K562 (cell line): ENCODE data around the gene GHDC. TPM values are rescaled to one million over a fixed set of nuclear protein-coding genes. Genes with fewer than 3 reads are reported as not detected.

ENCODE experiments used
- CAMTA2 ChIP-seq: fragments of 250-450 bp; sonication (Bioruptor Pico); conservative IDR thresholded peaks from 2 replicates; pipeline ENCODE4 v1.5.1; 2022
- DEAF1 ChIP-seq: fragments of 450-650 bp; formaldehyde crosslinking; IDR thresholded peaks from 2 replicates; pipeline ENCODE4 v1.4.0; 2020; ENCODE audit warnings: mild to moderate bottlenecking, moderate library complexity
- FUS ChIP-seq: fragments of 200-400 bp; formaldehyde crosslinking; optimal IDR thresholded peaks from 2 replicates; pipeline ENCODE3; 2017; ENCODE audit warnings: low read depth, low read length
- IRF9 ChIP-seq: fragments of 450-650 bp; IDR thresholded peaks from 2 replicates; pipeline ENCODE4 v1.6.1; 2016; ENCODE audit warnings: missing biosample characterization, missing genetic modification characterization
- KLF13 ChIP-seq: fragments of 450-650 bp; IDR thresholded peaks from 2 replicates; pipeline ENCODE4 v1.6.1; 2016; ENCODE audit warnings: missing genetic modification characterization, low read depth, mild to moderate bottlenecking, missing compliant biosample characterization, moderate library complexity, borderline replicate concordance
- PCBP2 ChIP-seq: fragments of 200-400 bp; formaldehyde crosslinking; IDR thresholded peaks from 2 replicates; pipeline ENCODE4 v1.6.1; 2018; ENCODE audit warnings: low read length, low read depth, mild to moderate bottlenecking, moderate library complexity; ENCODE audit not compliant: poor library complexity, severe bottlenecking
- POLR2A ChIP-seq: fragments of 450-650 bp; conservative IDR thresholded peaks from 2 replicates; pipeline ENCODE4 v1.6.1; 2016
- SUPT5H ChIP-seq: fragments of 450-650 bp; IDR thresholded peaks from 2 replicates; pipeline ENCODE4 v1.6.1; 2016
- TBL1XR1 ChIP-seq, 2 experiments: IDR thresholded peaks; 2 replicates each; pipeline ENCODE4 v1.6.1; 2012; ENCODE audit warnings: improper control_type of control experiment in 2 of 2, low read length in 2 of 2, mild to moderate bottlenecking in 1 of 2
- XRCC4 ChIP-seq: IDR thresholded peaks from one replicate; pipeline ENCODE4 v1.6.1; 2011; ENCODE audit not compliant: insufficient read depth, insufficient read length; ENCODE audit errors: extremely low read depth
- ZBTB1 ChIP-seq: sonication (generic); formaldehyde crosslinking; IDR thresholded peaks from 2 replicates; pipeline ENCODE4 v1.8.1; 2023; ENCODE audit warnings: missing genetic modification reagents, low read depth, mild to moderate bottlenecking, borderline replicate concordance
- ZNF398 ChIP-seq: fragments of 250-450 bp; sonication (Bioruptor Pico); IDR thresholded peaks from 2 replicates; pipeline ENCODE4 v1.8.0; 2021; ENCODE audit warnings: moderate library complexity, mild to moderate bottlenecking, inconsistent platforms
- polyA plus RNA-seq, 8 experiments: library from polyadenylated mRNA; depleted of rRNA in 4 of 8; stranded (reverse) in 5 of 8; unstranded in 3 of 8; fragments of >200 nt; fragmentation: Nextera tagmentation in 2 of 8; fragmentation: Illumina TruSeq in 1 of 8; extraction: Ambion mirVana in 2 of 8; extraction: Trizol in 1 of 8; gene quantifications; 2 replicates each; pipeline versions ENCODE4 v1.2.1 to v1.2.3, GENCODE V29; 2011 to 2014; ENCODE audit warnings: inconsistent platforms in 1 of 8, missing spikeins in 1 of 8
- total RNA-seq, 7 experiments: library from RNA; depleted of rRNA in 6 of 7; stranded (reverse); fragments of >200 nt in 6 of 7; fragmentation: Illumina TruSeq in 2 of 7; extraction: Trizol in 2 of 7; gene quantifications; 2 replicates each; pipeline versions ENCODE4 v1.2.1 to v1.2.3, GENCODE V29; 2011 to 2021; ENCODE audit warnings: low replicate concordance in 1 of 7
- TF ChIP-seq, protein P1 (sequence below): fragments of 250-450 bp; sonication (Bioruptor Pico); IDR thresholded peaks from 2 replicates; pipeline ENCODE4 v1.8.0; 2021; ENCODE audit warnings: moderate library complexity, mild to moderate bottlenecking, inconsistent platforms
- TF ChIP-seq, protein P2 (sequence below): IDR thresholded peaks from 3 replicates; pipeline ENCODE4 v1.6.1; 2011; ENCODE audit warnings: borderline replicate concordance, mild to moderate bottlenecking, moderate library complexity; ENCODE audit not compliant: insufficient read length; ENCODE audit errors: extremely low read depth

The GHDC gene
- total and polyA plus RNA-seq, 9 of the 15 experiments (the other 6 are each of a cell fraction or from before 2014, with no cell fraction given), result 0.65 to 23.2 (median 11.2) TPM

DNA sequence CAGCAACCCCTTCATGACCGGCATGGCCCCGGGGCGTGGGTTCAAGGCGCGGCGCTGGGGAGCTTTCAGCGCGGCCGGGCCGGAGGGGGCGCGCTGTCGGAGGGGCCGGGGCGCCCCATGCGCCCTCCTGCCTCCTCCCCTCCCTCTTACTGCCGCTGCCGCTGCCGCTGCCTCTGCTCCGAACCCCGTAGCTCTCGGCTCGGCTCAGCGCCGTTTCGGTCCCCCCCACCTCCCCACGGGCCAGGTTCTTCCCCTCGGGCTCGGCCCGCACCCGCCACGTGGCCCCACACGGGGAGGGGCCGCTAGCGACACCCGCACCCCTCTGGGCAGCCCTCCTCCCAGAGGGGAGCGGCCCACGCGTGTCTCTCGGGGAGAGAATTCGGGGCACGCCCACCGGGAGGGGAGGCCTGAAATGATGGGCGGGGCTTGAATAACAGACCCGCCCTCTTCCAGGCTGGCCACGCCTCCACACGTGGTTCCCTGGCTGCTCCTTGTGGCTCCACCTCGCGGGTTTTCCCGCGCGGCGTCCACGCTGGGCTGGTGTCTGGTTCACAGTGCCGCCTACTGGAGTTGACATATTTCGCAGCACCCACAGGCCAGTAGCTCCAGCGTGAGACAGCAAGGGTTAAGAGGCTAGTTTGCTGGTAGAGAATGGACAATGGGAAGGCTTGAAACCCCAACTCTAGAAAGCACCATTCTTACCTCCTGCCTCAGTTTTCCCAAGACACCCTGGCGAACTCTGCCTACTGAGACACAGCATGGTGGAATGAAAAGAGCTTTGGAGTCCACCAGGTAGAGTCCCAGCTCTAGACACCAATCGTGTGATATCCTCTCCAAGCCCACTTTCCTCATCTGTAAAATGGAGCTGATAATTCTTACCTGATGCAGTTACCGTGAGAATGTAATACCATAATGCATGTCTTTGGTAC lies 13.1 kb downstream of the GHDC start, which contains the start of gene KCNH4 (continued):
- TF ChIP-seq IRF9, result no peak
- TF ChIP-seq KLF13, result peak; percentile 96; the same call in 1 of the 2 replicates
- TF ChIP-seq CAMTA2, result no peak
- TF ChIP-seq ZBTB1, result no peak
- TF ChIP-seq, protein P1, sequence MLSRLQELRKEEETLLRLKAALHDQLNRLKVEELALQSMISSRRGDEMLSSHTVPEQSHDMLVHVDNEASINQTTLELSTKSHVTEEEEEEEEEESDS (CRISPR knock-in tag), result no peak
- TF ChIP-seq FUS, result no peak
- no peak for TF ChIP-seq ZNF398
- no peak for TF ChIP-seq PCBP2
- no peak for TF ChIP-seq XRCC4
- TF ChIP-seq, protein P2, sequence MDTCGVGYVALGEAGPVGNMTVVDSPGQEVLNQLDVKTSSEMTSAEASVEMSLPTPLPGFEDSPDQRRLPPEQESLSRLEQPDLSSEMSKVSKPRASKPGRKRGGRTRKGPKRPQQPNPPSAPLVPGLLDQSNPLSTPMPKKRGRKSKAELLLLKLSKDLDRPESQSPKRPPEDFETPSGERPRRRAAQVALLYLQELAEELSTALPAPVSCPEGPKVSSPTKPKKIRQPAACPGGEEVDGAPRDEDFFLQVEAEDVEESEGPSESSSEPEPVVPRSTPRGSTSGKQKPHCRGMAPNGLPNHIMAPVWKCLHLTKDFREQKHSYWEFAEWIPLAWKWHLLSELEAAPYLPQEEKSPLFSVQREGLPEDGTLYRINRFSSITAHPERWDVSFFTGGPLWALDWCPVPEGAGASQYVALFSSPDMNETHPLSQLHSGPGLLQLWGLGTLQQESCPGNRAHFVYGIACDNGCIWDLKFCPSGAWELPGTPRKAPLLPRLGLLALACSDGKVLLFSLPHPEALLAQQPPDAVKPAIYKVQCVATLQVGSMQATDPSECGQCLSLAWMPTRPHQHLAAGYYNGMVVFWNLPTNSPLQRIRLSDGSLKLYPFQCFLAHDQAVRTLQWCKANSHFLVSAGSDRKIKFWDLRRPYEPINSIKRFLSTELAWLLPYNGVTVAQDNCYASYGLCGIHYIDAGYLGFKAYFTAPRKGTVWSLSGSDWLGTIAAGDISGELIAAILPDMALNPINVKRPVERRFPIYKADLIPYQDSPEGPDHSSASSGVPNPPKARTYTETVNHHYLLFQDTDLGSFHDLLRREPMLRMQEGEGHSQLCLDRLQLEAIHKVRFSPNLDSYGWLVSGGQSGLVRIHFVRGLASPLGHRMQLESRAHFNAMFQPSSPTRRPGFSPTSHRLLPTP, result no peak
- TF ChIP-seq SUPT5H, result no peak
- TF ChIP-seq TBL1XR1 (IDR thresholded peaks at IDR 0.05; ENCODE audit: low read length in 2 of 2), result peak in 1 of 2 experiments; percentile 59; a peak in 1 of 4 replicates
- TF ChIP-seq DEAF1, result peak; percentile 56; the same call in 1 of the 2 replicates
- no peak for TF ChIP-seq POLR2A
